Stimulated activated CD4-positive, alpha-beta T cell treated with anti-CD3 and anti-CD28 coated beads, TNF-alpha, amount 100 ng/mL, for 24 hours (primary cell): ENCODE results near the gene TFCP2L1.
"Not testable (repeated sequence)": the region's sequence is repeated elsewhere in the genome, so short reads cannot be mapped to it uniquely, and the experiment has no call there.

Experiments used
- DNase-seq, 3 experiments: peaks; one replicate each; pipeline ENCODE4 v3.0.0-alpha.2; 2020; ENCODE audit warnings: low read depth in 3 of 3

TFCP2L1 gene

DNA sequence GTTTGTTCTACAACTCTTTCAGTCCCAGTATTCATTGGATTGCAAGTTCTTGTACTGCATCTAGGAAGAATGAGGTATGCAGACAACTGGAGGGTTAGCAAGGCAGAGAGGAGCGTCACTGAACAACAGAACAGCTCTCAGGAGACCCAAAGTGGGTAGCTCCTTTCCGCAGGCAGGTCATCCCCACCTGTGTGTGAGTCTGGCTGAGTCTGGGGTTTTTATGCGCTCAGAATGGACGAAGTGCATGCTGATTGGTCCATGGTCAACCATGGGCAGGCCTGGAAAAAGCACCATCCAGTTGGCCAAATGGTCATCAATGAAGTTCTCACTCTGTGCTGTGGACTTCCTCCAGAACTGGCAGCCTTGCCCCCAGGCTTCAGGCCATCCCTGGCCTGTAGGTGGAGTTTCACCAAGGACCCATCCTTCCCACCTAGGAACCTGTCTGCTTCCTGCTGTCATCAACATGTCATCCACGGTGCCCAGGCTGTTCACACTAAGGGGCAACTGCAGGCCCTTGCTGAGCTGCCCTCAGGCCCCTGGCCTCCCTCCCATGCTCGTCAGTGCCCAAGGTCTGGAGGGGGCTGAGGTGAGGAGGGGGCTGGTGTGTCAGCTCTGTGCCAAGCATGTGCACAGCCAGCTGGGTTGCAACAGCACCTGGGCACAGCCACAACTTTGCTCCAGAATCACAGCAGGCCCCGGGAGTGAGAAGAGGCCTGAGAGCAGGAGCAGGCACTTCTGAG is 11.1 kb upstream of the TFCP2L1 start:
- no peak for DNase-seq

DNA sequence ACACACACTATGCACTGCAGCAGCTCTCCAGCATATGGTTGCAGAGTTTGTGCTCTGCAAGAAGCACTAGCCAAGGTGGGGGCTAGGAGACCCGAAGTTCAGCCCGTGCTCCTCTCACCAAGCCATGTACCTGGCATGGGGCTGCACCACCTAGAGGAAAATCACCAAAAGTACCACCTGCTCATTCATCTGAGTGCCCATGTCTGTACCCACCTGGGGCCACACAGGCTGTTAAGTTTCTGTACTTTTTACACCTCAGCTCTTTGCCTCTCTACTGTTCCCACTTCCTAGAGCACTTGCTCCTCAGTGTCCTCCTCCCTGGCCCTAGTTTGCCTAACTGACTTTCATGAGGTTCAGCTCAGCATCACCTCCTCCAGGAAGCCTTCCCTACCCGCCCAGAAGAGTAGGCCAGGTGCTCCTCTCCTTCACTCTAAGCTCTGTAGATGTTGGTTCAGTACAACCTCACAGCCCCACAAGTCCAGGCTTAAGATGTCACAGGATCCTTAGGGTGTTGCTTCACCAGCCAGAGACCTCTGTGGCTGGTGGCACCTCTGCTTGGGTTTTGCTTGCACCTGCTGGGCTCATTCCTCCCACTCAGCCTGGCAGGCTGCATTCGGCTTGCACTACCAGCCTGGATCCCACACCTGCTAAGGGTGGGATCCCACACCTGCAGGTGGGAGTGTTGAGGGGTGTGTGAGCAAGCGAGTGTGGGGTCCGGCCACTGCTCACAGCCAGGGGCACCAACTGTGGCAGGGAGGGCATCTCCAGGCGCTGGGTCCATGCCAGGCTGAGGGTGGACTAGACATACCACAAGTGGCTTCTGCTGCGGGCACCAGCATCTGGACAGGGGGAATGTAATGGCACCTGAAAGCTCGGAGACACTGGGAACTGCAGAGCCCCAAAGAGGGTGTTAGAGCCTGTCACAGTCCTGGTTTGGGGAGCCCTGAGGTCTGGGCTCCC is 10.2 kb upstream of the TFCP2L1 start:
- DNase-seq, result no peak

DNA sequence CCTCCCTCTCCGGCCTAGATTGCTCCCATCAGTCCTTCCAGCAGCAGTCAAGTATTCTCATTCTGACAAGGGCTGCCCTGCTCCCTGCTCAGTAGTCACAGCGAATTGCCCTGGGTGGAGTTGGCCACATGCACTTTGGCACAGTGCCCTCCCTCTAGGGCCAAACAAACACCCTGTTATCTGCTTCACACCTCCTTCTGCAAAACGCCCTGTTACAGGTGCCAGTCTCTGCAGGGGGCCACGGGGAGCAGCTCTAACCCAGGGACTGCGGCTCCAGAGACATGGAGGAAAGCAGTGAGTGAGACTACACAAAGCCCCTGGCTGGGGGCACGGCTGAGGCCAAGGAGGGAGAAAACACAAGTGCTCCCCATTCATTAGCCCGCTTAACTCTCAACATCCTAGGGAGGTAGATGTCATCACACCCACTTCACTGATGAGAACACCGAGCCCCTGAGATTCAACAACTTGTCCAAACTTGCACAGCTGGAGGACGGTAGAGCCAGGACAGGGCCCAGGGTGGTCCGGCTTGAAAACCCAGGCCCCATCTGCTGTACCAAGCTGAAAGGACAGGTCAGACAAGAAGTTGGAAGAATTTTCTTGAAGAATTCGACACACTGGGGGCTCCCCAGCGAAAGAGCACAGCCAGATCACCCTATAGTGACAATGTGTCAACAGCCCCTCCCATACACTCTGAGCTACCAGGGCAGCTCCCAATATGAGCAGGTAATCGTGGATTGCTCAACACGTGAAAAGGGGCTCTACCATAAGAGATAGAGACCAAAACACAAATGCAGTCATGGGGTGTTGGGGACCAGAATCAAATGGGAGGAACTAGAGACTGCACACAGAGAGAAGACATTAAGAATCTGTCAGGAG is 8.7 kb upstream of the TFCP2L1 start:
- DNase-seq, result no peak

DNA sequence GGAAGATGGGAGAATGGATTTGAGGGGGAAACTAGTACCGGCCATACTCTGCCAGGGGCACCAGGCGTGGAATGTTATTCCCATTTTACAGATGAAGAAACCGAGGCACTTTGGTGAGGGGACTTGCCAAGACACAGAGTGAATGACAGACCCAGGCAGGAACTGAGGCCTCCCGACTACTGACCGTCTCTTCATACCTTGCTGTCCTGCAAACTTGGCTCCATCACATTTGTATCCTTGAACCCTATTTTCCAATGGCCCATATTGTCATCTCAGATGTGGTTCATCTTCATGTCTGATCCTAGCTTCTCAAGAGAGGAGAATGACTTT is 6.2 kb upstream of the TFCP2L1 start:
- DNase-seq, result no peak

DNA sequence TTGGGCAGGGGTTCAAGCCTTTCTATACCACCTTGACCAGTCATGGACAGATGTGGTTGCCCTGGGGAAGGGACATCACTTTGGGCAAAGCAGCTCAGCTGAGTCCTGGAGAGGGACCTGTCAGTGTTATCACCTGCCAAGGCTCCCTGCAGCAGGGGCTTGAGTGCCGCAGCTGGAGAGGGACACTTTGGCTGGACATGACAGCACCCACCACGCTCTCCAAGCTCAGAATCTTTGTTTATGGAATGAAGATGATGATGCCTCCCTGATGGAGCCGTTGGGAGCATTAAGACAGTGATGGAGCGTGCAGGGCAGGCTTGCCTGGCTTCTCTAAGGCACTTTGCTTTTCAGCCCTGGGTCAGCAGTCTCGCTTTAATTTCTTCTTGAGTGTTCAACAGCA is 4.3 kb upstream of the TFCP2L1 start:
- no peak for DNase-seq

DNA sequence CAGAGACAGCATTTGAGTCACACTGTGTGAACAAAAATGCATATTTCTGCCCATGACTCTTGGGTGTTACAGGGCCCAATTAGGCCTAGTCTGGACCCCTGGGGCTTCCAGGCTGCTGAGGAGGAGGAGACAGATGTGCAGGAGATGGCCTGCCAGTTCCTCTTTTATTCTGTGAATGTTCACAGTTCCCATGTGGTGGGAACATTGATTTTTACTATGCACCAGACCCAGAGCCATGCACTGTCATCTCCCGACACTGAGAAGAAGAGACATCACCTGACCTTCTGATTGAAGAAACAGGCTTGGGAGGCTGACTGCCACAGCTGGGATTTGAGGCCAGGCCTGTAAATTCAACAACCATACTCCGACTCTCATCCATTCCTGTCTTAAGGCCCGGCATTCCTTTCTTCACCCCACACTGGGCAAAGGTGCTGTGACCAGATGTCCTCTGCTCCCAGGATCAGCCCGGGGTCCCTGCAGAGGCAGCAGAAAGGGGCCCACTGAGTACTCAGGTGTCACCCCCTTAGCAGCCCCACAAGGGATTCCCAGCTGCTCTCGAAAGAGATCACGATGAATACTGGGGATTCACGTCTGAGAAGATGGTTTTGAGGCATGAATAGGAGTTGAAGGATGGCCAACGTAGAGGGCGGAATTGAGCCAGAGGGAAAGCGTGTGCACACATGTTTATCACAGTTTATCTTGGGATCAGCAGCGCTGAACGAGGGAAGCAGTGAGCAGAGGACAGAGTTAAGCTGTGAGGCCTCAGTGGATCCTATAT is 3.6 kb upstream of the TFCP2L1 start:
- DNase-seq, result no peak

DNA sequence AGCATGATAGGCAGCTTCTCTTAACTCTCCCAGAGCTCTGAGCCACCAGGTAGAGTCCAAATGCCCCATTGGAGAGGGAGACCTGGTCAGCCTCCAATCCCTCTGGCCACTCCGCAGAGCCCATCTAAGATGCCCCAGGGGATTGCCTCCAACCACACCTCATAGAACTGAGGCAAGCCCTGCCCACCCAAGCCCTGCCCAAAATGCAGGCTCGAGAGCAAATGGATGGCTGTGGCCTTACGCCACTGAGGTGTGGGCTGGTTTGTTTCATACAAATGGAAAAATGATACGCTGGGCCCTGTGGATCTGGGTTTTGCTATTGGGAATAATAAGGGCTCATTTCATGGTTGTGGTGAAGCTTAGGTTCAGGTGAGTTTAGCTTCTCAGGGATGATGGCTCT is 3.0 kb upstream of the TFCP2L1 start:
- DNase-seq, result no peak

DNA sequence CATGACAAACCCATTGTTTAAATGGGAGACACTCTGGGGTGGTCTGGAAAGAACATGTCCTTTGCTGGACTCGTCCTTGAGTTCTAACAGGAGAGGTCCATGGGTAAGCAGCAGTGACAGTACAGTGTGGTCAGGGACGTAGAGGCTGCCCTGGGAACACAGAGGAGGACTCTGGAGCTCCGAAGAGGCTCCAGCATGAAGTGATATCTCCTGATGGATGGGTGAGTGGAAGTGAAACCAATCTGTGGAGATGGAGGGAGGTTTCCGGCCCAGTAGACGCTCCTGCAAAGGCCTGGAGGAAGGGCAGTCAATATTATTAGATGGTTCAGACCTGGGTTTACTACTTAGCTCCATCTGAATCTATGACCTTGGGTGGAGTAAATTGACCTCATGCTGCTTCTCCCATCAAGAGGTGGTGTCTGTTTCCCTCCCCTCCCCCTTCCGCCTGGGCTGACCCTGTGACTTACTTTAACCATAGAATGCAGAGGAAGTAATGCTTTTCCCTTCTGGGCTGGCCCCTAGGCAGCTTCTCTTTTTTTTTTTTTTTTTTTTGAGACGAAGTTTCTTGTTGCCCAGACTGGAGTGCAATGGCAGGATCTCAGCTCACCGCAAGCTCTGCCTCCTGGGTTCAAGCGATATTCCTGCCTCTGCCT is 2.3 kb upstream of the TFCP2L1 start:
- DNase-seq, result no peak

DNA sequence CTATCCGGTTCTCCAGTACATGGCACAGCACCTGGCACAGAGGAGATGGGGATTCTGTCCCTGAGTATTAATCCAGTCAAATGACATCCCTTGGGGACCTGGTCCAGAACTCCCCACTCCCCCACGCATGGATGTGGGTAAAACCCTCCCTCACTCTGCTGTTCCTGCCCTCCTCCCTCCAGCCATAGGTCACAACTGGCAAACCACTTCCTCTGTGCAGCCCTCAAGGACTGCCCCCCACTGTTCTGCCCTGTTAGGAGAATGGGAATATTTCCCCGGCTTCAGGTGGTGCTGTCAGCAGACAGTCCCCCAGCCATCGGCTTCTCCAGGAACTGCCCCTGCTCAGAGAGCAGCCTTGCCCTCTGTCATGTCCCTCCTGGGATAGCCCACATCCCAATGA is 1.5 kb upstream of the TFCP2L1 start:
- DNase-seq, result no peak

DNA sequence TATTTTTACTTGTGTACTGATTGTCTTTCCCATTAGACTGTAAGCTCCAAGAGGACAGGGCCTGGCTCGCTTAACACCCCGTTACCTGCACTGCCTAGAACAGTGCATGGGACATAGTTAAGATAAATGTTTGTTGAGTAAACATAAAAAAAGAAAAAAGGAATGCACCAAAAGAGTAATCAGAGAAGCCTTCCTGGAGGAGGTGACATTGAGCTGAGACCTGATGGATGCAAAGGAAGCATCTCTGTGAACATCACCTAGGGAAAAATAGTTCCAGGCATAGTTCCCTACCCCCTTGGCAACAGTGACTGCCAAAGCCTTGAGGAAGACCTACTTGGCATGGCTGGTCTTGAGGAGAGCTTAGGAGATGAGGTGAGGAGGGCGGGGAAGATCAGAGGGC is 924 bp upstream of the TFCP2L1 start:
- no peak for DNase-seq

DNA sequence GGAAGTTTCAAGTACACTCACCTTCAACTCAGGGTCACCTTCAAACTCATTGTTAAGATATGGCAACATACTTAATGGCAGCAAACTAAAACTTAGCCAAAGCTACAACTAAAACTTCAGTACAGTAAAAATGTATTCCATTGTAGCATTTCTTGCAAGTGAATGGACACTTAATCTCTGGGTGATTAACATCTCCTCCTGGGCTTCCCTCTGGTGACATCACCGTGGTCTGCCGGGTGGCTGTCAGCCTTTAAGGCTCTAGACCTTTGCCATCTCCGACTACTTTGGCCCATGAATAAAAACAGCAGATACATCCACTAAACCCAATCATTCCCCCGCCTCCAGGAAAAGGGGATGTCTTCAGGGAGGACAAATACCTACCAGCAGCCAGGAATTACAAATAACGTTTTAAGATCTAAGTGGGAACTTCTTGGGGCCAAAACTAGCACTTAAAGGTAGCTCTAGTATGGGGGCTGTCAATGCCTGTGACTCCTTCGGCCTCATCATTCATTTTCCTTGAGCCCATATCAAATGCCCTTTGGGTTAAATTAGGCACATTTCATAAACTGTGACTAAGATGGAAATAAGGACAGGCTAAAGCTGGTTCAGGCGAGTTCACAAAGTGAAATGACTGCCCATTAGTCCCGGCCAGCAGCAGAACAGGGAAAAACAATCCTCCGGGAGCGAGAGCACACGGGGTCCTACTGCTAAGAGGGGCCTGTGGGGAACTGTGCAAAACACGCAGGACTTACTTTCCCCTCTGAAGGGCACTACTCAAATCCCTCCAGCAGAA is 1.1 kb downstream of the TFCP2L1 start:
- DNase-seq, result no peak

DNA sequence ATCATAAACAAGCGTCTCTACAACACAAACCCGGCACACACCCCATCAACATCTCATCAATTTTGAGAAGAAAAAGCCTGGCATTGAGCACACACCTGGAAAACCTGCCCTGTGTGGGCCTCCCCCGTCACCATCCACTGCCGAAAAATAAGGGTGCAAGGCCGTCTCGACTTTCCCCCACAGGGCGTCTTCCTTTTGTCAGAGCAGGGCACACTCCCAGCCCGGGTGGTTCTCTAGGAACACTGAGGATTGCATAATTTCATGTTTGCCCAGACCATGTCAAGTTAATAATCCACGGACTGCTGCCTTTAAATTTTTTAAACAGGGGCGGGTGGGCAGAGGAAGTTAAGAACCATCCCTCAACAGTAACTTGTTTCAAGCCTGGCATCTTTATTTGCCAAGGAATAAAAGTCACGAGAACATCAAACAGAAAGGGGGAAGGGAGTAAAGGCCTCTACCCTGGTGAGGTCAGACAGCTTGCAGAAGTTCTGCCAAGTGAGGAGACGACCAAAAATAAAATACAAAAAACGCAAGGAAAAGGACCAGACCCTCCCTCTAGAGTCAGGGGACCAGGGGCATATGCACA is 2.1 kb downstream of the TFCP2L1 start:
- DNase-seq, result no peak

DNA sequence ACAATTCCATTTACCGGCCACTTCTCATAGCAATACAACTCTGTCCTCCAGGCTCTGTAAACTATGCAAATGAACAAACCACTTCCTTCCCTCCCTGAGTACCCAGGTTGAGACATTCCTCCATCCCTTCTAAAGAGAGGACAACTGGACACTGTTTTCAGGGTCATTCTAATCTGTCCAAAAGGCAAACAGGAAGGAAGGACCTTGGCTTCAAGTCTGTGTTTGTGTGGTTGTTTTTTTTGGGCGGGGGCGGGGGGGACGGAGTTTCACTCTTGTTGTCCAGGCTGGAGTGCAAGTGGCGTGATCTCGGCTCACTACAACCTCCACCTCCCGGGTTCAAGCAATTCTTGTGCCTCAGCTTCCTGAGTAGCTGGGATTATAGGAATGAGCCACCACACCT is 3.3 kb downstream of the TFCP2L1 start:
- no peak for DNase-seq

DNA sequence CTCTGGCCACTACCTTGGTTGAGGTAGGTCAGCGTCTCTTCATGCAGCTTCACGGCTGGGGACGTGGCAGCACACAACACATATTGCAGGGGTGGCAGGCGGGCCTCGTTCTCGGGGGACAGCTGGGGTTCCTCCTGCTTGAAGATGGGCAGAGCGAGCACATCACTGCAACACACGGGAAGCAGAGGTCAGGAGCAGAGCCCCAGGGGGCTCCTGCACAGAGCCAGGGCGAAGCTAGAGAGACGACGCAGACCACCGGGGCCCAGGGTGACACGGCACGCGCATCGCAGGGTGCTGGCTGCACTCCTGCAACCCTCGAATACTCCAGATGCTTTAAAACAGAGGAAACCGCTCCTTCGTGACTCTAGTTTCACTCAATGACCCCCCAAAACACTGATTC is 3.9 kb downstream of the TFCP2L1 start:
- DNase-seq, result no peak

DNA sequence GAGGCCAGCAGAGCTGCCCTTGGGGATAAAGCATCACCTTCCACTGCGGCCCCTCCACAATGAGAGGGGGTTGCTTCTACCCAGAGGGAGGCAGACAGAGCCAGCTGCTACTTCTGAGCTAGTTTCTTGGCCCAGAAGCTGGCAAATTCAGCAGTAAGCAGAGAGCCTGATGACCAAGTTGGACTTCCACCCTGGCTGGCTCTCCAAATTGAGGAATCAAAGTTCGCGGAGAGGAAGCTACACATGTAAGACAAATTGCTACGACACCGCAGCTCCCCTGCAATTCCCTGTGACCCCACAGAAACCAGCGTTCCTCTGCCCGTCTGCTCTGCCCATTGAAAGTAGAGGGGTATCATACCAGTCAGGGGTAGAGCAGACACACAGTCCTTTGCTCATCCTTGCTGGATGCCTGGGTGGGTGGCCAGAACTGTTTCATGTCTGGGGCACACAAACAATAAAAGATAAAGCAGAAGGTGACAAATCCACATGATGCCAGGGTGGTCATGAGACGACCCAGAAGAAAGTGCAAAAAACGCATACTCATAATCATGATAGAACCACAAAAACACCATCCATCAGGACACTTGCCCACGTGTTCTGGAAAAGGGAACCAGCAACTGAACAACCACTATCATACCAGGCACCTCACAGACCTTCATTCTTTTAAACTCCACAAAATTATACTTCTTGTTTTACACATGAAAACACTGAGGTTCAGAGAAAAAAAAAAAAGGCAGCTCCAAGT is 5.4 kb downstream of the TFCP2L1 start:
- DNase-seq, result no peak

DNA sequence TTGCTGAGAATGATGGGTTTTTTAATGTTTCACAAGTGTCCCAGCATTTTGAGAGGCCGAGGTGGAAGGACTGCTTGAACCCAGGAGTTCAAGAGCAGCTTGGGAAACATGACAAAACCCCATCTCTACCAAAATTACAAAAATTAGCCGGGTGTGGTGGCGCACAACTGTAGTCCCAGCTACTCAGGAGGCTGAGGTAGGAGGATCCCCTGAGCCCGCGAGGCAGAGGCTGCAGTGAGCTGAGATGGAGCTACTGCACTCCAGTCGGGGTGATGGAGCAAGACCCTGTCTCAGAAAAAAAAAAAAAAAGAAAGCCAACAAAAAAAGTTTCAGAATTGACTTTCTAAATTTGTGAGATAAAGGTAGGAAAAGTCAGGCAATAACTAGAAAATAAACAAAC is 8.7 kb downstream of the TFCP2L1 start:
- no peak for DNase-seq

DNA sequence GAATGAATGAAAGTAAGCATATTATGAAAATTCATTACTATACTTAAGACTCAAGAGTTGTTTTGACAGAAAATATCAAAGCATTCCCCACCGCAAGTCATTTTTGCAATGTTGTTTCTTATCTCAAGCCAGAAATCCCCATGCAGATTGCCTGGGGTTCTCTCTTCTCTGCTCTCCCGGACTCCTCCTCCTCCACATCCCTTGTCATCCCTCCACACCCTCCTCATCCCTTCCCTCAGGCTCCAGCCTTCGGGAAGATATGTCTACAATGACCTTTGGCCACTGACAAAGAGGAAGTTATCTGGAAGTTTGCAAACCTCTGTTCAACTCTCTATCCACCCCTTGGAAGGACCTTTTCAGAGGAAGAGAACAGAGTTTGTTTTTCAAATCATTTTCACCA is 11.9 kb downstream of the TFCP2L1 start:
- DNase-seq, result no peak

DNA sequence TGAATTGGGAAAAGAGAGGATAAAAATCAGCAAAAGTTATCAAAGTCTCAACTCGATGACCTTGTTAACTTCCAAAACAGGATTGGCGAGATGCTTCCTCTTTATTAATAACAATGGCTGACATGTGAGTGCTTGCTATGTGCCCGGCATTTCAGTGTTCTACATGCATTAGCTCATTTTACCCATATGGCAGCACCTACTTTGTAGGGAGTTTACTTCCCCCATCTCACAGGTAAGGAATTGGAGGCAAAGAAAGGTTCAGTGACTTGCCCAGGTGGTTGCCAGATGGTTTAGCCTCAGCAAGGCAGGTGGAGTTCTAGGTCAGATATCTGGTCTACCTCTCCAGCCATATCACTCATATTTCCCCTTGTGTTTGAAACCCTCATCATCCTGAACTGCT is 12.4 kb downstream of the TFCP2L1 start:
- no peak for DNase-seq

DNA sequence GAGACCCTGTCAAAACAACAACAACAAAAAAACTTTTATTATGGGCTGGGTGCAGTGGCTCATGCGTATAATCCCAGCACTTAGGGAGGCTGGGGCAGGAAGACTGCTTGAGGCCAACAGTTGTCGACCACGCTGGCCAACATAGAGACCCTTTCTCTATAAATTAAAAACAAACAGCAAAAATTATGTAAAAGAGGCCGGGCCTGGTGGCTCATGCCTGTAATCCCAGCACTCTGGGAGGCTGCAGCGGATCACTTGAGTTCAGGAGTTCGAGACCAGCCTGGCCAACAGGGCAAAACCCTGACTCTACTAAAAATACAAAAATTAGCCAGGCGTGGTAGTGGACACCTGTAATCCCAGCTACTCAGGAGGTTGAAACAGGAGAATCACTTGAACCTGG is 15.6 kb downstream of the TFCP2L1 start:
- not testable (repeated sequence) for DNase-seq
